IMR-90 (cell line): Measurements from ENCODE around the gene MUC6.

Experiments used
- CEBPB ChIP-seq: IDR thresholded peaks from 2 replicates; pipeline ENCODE4 v1.6.1; 2012; ENCODE audit warnings: low read depth, low read length, improper control_type of control experiment
- CTCF ChIP-seq: conservative IDR thresholded peaks from 2 replicates; pipeline ENCODE4 v1.5.1; 2012; ENCODE audit warnings: mild to moderate bottlenecking, low read depth, low read length, improper control_type of control experiment

- TF ChIP-seq CTCF (no peak), CEBPB (no peak)
Measured at GRCh38 chr11:1057806-1058205, 21.3 kb upstream of the MUC6 start.
